Activated naive CD4-positive, alpha-beta T cell treated with anti-CD3 and anti-CD28 coated beads, Interleukin-2, amount 50 U/mL, for 24 hours (primary cell): ENCODE measurements around the gene CDH12.

Source experiments
- H3K27ac Mint-ChIP-seq: one replicate; pipeline ENCODE4 v1.8.0; 2021; ENCODE audit warnings: mild to moderate bottlenecking, mixed read lengths
- H3K27me3 Mint-ChIP-seq: one replicate; pipeline ENCODE4 v1.8.0; 2021; ENCODE audit warnings: mixed read lengths
- H3K36me3 Mint-ChIP-seq: one replicate; pipeline ENCODE4 v1.8.0; 2021; ENCODE audit warnings: mixed read lengths
- H3K4me1 Mint-ChIP-seq: one replicate; pipeline ENCODE4 v1.8.0; 2021; ENCODE audit warnings: mixed read lengths
- H3K4me3 Mint-ChIP-seq: one replicate; pipeline ENCODE4 v1.8.0; 2021; ENCODE audit warnings: mild to moderate bottlenecking, mixed read lengths
- H3K9me3 Mint-ChIP-seq: one replicate; pipeline ENCODE4 v1.8.0; 2021; ENCODE audit warnings: mixed read lengths

Gene CDH12

GRCh38 chr5:22102823-22103359 is 750.3 kb downstream of the CDH12 start:
- H3K9me3 Mint-ChIP-seq = no peaks in the 10 kb centered on the region
- no peaks in the 10 kb centered on the region for H3K4me1 Mint-ChIP-seq
- H3K27ac Mint-ChIP-seq = no peak overlapping the region
- H3K36me3 Mint-ChIP-seq = no peaks in the 10 kb centered on the region
- H3K27me3 Mint-ChIP-seq = no peaks in the 10 kb centered on the region
- no peak overlapping the region for H3K4me3 Mint-ChIP-seq

- H3K4me1 Mint-ChIP-seq = no peaks in the 10 kb centered on the region
- H3K4me3 Mint-ChIP-seq = no peak overlapping the region
These were observed 764.6 kb downstream of the CDH12 start for GRCh38 chr5:22088517-22088916.

GRCh38 chr5:22079566-22079965 is 773.6 kb downstream of the CDH12 start:
- no peak overlapping the region for H3K4me3 Mint-ChIP-seq
- no peaks in the 10 kb centered on the region for H3K4me1 Mint-ChIP-seq
- H3K27ac Mint-ChIP-seq = no peak overlapping the region
- H3K27me3 Mint-ChIP-seq = no peaks in the 10 kb centered on the region
- H3K36me3 Mint-ChIP-seq = no peaks in the 10 kb centered on the region
- H3K9me3 Mint-ChIP-seq = no peaks in the 10 kb centered on the region

More at GRCh38 chr5:22088517-22088916, 764.6 kb downstream of the CDH12 start:
- no peak overlapping the region for H3K27ac Mint-ChIP-seq
- H3K27me3 Mint-ChIP-seq = no peaks in the 10 kb centered on the region
- H3K36me3 Mint-ChIP-seq = no peaks in the 10 kb centered on the region
- peaks cover 4% of the 10 kb centered on the region for H3K9me3 Mint-ChIP-seq

GRCh38 chr5:22079002-22079401 is 774.1 kb downstream of the CDH12 start:
- no peaks in the 10 kb centered on the region for H3K4me1 Mint-ChIP-seq

GRCh38 chr5:22076586-22076985 is 776.6 kb downstream of the CDH12 start:
- Mint-ChIP-seq H3K9me3 (no peaks in the 10 kb centered on the region), H3K36me3 (no peaks in the 10 kb centered on the region), H3K4me1 (no peaks in the 10 kb centered on the region), H3K27me3 (no peaks in the 10 kb centered on the region), H3K27ac (no peak overlapping the region), H3K4me3 (no peak overlapping the region)

More at GRCh38 chr5:22079002-22079401, 774.1 kb downstream of the CDH12 start:
- Mint-ChIP-seq H3K27ac (no peak overlapping the region), H3K27me3 (no peaks in the 10 kb centered on the region), H3K36me3 (no peaks in the 10 kb centered on the region), H3K9me3 (no peaks in the 10 kb centered on the region), H3K4me3 (no peak overlapping the region)

- Mint-ChIP-seq H3K9me3 (peaks cover under 1% of the 10 kb centered on the region), H3K27ac (no peak overlapping the region), H3K27me3 (no peaks in the 10 kb centered on the region), H3K4me1 (no peaks in the 10 kb centered on the region), H3K4me3 (no peak overlapping the region), H3K36me3 (no peaks in the 10 kb centered on the region)
These were observed 782.9 kb downstream of the CDH12 start for GRCh38 chr5:22070186-22070728.

GRCh38 chr5:22063717-22064116 is 789.4 kb downstream of the CDH12 start:
- Mint-ChIP-seq H3K27me3 (no peaks in the 10 kb centered on the region), H3K4me3 (no peak overlapping the region), H3K9me3 (peaks cover 8% of the 10 kb centered on the region), H3K4me1 (no peaks in the 10 kb centered on the region), H3K27ac (no peak overlapping the region), H3K36me3 (no peaks in the 10 kb centered on the region)

GRCh38 chr5:22058620-22059019 is 794.5 kb downstream of the CDH12 start:
- Mint-ChIP-seq H3K27ac (no peak overlapping the region), H3K4me1 (no peaks in the 10 kb centered on the region), H3K27me3 (no peaks in the 10 kb centered on the region), H3K9me3 (peaks cover 8% of the 10 kb centered on the region), H3K4me3 (no peak overlapping the region), H3K36me3 (no peaks in the 10 kb centered on the region)

GRCh38 chr5:22057012-22057411 is 796.1 kb downstream of the CDH12 start:
- Mint-ChIP-seq H3K9me3 (peaks cover 8% of the 10 kb centered on the region), H3K27ac (no peak overlapping the region), H3K36me3 (no peaks in the 10 kb centered on the region), H3K4me1 (no peaks in the 10 kb centered on the region), H3K27me3 (no peaks in the 10 kb centered on the region), H3K4me3 (no peak overlapping the region)

- H3K36me3 Mint-ChIP-seq = no peaks in the 10 kb centered on the region
- no peaks in the 10 kb centered on the region for H3K27me3 Mint-ChIP-seq
- peaks cover 6% of the 10 kb centered on the region for H3K9me3 Mint-ChIP-seq
- no peak overlapping the region for H3K27ac Mint-ChIP-seq
- no peak overlapping the region for H3K4me3 Mint-ChIP-seq
- H3K4me1 Mint-ChIP-seq = no peaks in the 10 kb centered on the region
These were observed 796.5 kb downstream of the CDH12 start for GRCh38 chr5:22056601-22057000.

- Mint-ChIP-seq H3K4me3 (no peak overlapping the region), H3K36me3 (no peaks in the 10 kb centered on the region), H3K9me3 (peaks cover 14% of the 10 kb centered on the region), H3K27me3 (no peaks in the 10 kb centered on the region), H3K4me1 (no peaks in the 10 kb centered on the region), H3K27ac (no peak overlapping the region)
These were observed 799.9 kb downstream of the CDH12 start for GRCh38 chr5:22053195-22053594.

- H3K36me3 Mint-ChIP-seq = no peaks in the 10 kb centered on the region
- H3K4me1 Mint-ChIP-seq = no peaks in the 10 kb centered on the region
- no peaks in the 10 kb centered on the region for H3K27me3 Mint-ChIP-seq
- H3K9me3 Mint-ChIP-seq = peaks cover 23% of the 10 kb centered on the region
- no peak overlapping the region for H3K27ac Mint-ChIP-seq
- H3K4me3 Mint-ChIP-seq = no peak overlapping the region
These were observed 801.3 kb downstream of the CDH12 start for GRCh38 chr5:22051881-22052280.

- H3K27ac Mint-ChIP-seq = no peak overlapping the region
These were observed 802.2 kb downstream of the CDH12 start for GRCh38 chr5:22050931-22051330.

GRCh38 chr5:22044229-22044628 is 808.9 kb downstream of the CDH12 start:
- Mint-ChIP-seq H3K27ac (no peak overlapping the region), H3K27me3 (no peaks in the 10 kb centered on the region), H3K36me3 (no peaks in the 10 kb centered on the region), H3K4me1 (no peaks in the 10 kb centered on the region), H3K4me3 (no peak overlapping the region), H3K9me3 (peaks cover 31% of the 10 kb centered on the region)

More at GRCh38 chr5:22050931-22051330, 802.2 kb downstream of the CDH12 start:
- Mint-ChIP-seq H3K9me3 (peaks cover 18% of the 10 kb centered on the region), H3K4me1 (no peaks in the 10 kb centered on the region), H3K4me3 (no peak overlapping the region), H3K27me3 (no peaks in the 10 kb centered on the region), H3K36me3 (no peaks in the 10 kb centered on the region)

GRCh38 chr5:22036061-22036460 is 817.1 kb downstream of the CDH12 start:
- Mint-ChIP-seq H3K4me3 (no peak overlapping the region), H3K27ac (no peak overlapping the region), H3K9me3 (peaks cover 7% of the 10 kb centered on the region), H3K4me1 (no peaks in the 10 kb centered on the region), H3K27me3 (no peaks in the 10 kb centered on the region), H3K36me3 (no peaks in the 10 kb centered on the region)

- Mint-ChIP-seq H3K9me3 (no peaks in the 10 kb centered on the region), H3K27ac (no peak overlapping the region), H3K4me3 (no peak overlapping the region), H3K4me1 (no peaks in the 10 kb centered on the region), H3K36me3 (no peaks in the 10 kb centered on the region), H3K27me3 (no peaks in the 10 kb centered on the region)
These were observed 820.1 kb downstream of the CDH12 start for GRCh38 chr5:22033066-22033465.

GRCh38 chr5:22023784-22024183 is 829.4 kb downstream of the CDH12 start:
- Mint-ChIP-seq H3K9me3 (peaks cover 10% of the 10 kb centered on the region), H3K4me1 (no peaks in the 10 kb centered on the region), H3K4me3 (no peak overlapping the region), H3K27ac (no peak overlapping the region), H3K36me3 (no peaks in the 10 kb centered on the region), H3K27me3 (no peaks in the 10 kb centered on the region)
